ENCODE data around the gene RPL12.

RPL12 gene

DNA sequence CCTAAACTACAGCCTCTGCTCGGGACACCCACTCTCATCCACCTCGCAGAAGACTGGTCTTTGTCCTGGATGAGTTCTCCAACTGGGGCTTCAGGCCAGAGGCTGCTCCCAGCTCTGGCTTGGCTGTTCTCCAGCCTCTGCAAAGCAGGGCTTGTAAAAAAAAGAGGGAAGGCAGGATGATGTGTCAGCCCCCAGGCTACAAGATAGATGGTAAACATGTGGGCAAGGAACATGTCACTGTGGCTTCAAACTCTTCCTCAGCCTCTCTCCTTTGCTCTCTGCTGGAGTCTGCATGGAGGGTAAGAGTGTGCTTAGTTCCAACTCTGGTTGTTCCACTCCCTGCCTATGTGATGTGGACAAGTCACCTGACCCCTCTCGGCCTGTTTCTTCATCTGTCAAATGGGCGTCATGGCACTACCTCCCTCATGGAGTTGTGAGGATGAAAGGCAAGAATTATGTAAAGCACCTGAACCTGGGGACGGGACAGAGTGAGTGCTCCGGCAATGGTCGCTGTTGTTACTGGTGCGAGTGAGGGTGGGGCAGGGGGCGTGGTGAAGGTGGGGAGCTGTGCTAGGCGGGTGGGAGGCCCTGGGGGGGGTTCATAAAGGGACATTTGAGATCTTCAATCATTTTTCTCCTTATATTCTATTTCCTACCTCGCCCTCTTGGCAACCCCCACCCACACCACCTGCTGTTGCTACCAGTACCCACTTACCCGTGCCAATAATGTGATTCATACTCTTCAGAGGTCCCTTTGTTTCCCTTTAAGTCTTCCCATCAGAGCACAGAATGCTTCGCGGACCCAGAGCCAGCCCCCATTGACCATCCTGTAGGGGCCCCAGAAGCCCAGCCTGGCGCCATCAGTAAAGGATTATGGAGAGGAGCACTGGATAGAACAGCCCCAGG, 33.8 kb downstream of the RPL12 start:
- Histone ChIP-seq H3K4me1 (ENCODE audit: control insufficient read depth, insufficient read depth, low read length) (no peaks in the 10 kb centered on the region), H3K36me3 (ENCODE audit: control insufficient read depth, insufficient read depth, low read length) (no peaks in the 10 kb centered on the region), H3K27ac (ENCODE audit: low read depth, low read length) (no peak overlapping the region), H3K9ac (ENCODE audit: low read depth, low read length) (no peak overlapping the region), H3K27me3 (ENCODE audit: control insufficient read depth, insufficient read depth, low read length) (no peaks in the 10 kb centered on the region), H3K4me3 (ENCODE audit: low read depth, low read length) (no peak overlapping the region), H3K9me3 (ENCODE audit: control insufficient read depth, insufficient read depth, low read length) (no peaks in the 10 kb centered on the region)

DNA sequence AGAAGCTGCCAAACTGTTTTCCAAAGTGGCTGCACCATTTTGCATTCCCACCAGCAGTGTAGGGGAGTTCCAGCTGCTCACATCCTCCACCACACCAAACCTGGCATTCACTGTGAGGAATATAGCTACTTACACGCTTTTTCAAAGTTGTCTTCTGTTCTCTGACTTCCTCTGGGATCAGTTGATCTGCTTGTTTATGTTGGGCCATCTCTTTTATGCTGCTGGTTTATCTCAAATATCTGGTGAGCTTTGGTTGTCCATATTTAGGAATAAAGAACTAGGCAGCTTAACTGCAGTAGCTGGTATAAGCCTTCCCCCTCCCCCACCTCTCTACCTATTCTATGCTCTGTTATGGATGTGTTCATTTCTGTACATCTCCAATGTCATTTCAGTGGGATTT, 35.5 kb downstream of the RPL12 start:
- no peaks in the 10 kb centered on the region for H3K27me3 ChIP-seq (ENCODE audit: control insufficient read depth, insufficient read depth, low read length)
- H3K9ac ChIP-seq (ENCODE audit: low read depth, low read length) = no peak overlapping the region
- no peaks in the 10 kb centered on the region for H3K36me3 ChIP-seq (ENCODE audit: control insufficient read depth, insufficient read depth, low read length)
- H3K27ac ChIP-seq (ENCODE audit: low read depth, low read length) = no peak overlapping the region
- H3K9me3 ChIP-seq (ENCODE audit: control insufficient read depth, insufficient read depth, low read length) = no peaks in the 10 kb centered on the region
- H3K4me3 ChIP-seq (ENCODE audit: low read depth, low read length) = no peak overlapping the region
- no peaks in the 10 kb centered on the region; the same call in 1 of the 2 replicates for H3K4me1 ChIP-seq (ENCODE audit: control insufficient read depth, insufficient read depth, low read length)

DNA sequence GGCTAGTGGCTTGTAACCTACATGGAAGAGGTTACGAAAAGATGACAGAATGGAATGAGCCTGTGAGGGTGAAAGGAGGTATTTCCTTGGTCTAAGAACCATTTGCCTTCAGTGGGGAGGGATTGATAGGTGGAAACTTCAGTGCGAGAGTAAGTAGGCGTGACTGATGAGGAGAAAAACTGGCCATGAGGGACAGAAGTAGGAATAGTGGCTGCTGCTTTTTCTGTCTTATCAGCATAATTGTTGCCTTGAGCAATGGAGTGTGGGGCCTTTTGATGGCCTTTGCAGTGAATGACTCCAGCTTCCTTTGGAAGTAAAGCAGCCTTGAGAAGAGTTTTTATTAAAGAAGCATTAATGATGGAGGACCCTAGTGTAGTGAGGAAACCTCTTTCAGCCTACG, 36.1 kb downstream of the RPL12 start:
- Histone ChIP-seq H3K27me3 (ENCODE audit: control insufficient read depth, insufficient read depth, low read length) (no peaks in the 10 kb centered on the region), H3K4me3 (ENCODE audit: low read depth, low read length) (no peak overlapping the region), H3K9ac (ENCODE audit: low read depth, low read length) (no peak overlapping the region), H3K27ac (ENCODE audit: low read depth, low read length) (no peak overlapping the region), H3K36me3 (ENCODE audit: control insufficient read depth, insufficient read depth, low read length) (no peaks in the 10 kb centered on the region), H3K4me1 (ENCODE audit: control insufficient read depth, insufficient read depth, low read length) (no peaks in the 10 kb centered on the region; the same call in 1 of the 2 replicates), H3K9me3 (ENCODE audit: control insufficient read depth, insufficient read depth, low read length) (no peaks in the 10 kb centered on the region)

- no peak overlapping the region for H3K27ac ChIP-seq (ENCODE audit: low read depth, low read length)
- H3K27me3 ChIP-seq (ENCODE audit: control insufficient read depth, insufficient read depth, low read length) = no peaks in the 10 kb centered on the region
- no peak overlapping the region for H3K4me3 ChIP-seq (ENCODE audit: low read depth, low read length)
- H3K9ac ChIP-seq (ENCODE audit: low read depth, low read length) = no peak overlapping the region
- H3K36me3 ChIP-seq (ENCODE audit: control insufficient read depth, insufficient read depth, low read length) = 0 out of 2 replicates have a peak, but pooled peaks cover 3% of the 10 kb centered on the region
- no peaks in the 10 kb centered on the region; the same call in 1 of the 2 replicates for H3K4me1 ChIP-seq (ENCODE audit: control insufficient read depth, insufficient read depth, low read length)
- H3K9me3 ChIP-seq (ENCODE audit: control insufficient read depth, insufficient read depth, low read length) = no peaks in the 10 kb centered on the region
Measured at GRCh38 chr9:127411122-127411521, 40.1 kb downstream of the RPL12 start.

DNA sequence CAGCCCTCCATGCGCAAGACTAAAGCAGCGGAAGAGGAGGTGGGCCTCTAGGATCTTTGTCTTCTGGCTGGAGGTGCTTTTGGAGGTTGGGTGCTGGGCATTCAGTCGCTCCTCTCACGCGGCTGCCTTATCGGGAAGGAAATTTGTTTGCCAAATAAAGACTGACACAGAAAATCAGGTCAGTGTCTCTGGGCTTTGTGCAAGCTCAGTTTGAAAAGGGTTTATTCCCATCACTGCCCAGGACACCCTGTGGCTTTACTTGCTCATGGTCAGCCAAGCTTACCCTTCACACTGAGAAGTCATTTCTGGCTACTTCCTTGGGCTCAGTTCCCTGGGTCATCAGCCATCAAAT, 43.7 kb downstream of the RPL12 start:
- H3K27me3 ChIP-seq (ENCODE audit: control insufficient read depth, insufficient read depth, low read length) = no peaks in the 10 kb centered on the region
- no peak overlapping the region for H3K9ac ChIP-seq (ENCODE audit: low read depth, low read length)
- no peaks in the 10 kb centered on the region for H3K9me3 ChIP-seq (ENCODE audit: control insufficient read depth, insufficient read depth, low read length)
- no peak overlapping the region for H3K4me3 ChIP-seq (ENCODE audit: low read depth, low read length)
- peak overlapping the region; percentile 50 for H3K27ac ChIP-seq (ENCODE audit: low read depth, low read length)
- peaks cover 26% of the 10 kb centered on the region for H3K36me3 ChIP-seq (ENCODE audit: control insufficient read depth, insufficient read depth, low read length)
- no peaks in the 10 kb centered on the region; the same call in 1 of the 2 replicates for H3K4me1 ChIP-seq (ENCODE audit: control insufficient read depth, insufficient read depth, low read length)

GRCh38 chr9:127406799-127407491, 44.3 kb downstream of the RPL12 start:
- no peak overlapping the region for H3K4me3 ChIP-seq (ENCODE audit: low read depth, low read length)
- H3K9ac ChIP-seq (ENCODE audit: low read depth, low read length) = no peak overlapping the region
- H3K27me3 ChIP-seq (ENCODE audit: control insufficient read depth, insufficient read depth, low read length) = no peaks in the 10 kb centered on the region
- no peaks in the 10 kb centered on the region for H3K9me3 ChIP-seq (ENCODE audit: control insufficient read depth, insufficient read depth, low read length)
- peaks cover 31% of the 10 kb centered on the region for H3K36me3 ChIP-seq (ENCODE audit: control insufficient read depth, insufficient read depth, low read length)
- H3K27ac ChIP-seq (ENCODE audit: low read depth, low read length) = peak overlapping the region; percentile 50
- H3K4me1 ChIP-seq (ENCODE audit: control insufficient read depth, insufficient read depth, low read length) = no peaks in the 10 kb centered on the region; the same call in 1 of the 2 replicates

- no peaks in the 10 kb centered on the region for H3K27me3 ChIP-seq (ENCODE audit: control insufficient read depth, insufficient read depth, low read length)
- H3K9ac ChIP-seq (ENCODE audit: low read depth, low read length) = no peak overlapping the region
- H3K4me3 ChIP-seq (ENCODE audit: low read depth, low read length) = no peak overlapping the region
- H3K36me3 ChIP-seq (ENCODE audit: control insufficient read depth, insufficient read depth, low read length) = peaks cover 43% of the 10 kb centered on the region
- H3K27ac ChIP-seq (ENCODE audit: low read depth, low read length) = no peak overlapping the region
- H3K4me1 ChIP-seq (ENCODE audit: control insufficient read depth, insufficient read depth, low read length) = no peaks in the 10 kb centered on the region
- no peaks in the 10 kb centered on the region for H3K9me3 ChIP-seq (ENCODE audit: control insufficient read depth, insufficient read depth, low read length)
Measured at GRCh38 chr9:127405344-127406125, 45.7 kb downstream of the RPL12 start.

DNA sequence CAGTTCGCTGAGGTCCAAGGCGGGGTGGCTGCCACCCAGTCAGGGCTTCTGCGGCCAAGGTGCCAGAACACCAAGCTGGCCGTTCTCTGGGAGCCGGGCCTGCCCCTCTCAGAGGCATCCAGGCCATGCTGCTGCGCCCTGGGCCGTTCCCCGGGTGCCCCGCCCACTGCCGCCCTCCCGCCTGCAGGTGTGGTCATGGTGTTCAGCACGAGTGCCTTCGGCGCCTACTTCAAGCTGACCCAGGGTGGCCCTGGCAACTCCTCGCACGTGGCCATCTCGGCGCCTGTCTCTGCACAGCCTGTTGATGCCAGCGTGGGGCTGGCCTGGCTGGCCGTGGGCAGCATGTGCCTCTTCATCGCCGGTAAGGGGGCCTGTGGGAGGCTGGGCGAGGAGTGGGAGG, 46.6 kb downstream of the RPL12 start:
- peaks cover 46% of the 10 kb centered on the region for H3K36me3 ChIP-seq (ENCODE audit: control insufficient read depth, insufficient read depth, low read length)
- no peak overlapping the region for H3K27ac ChIP-seq (ENCODE audit: low read depth, low read length)
- H3K9me3 ChIP-seq (ENCODE audit: control insufficient read depth, insufficient read depth, low read length) = no peaks in the 10 kb centered on the region
- H3K4me1 ChIP-seq (ENCODE audit: control insufficient read depth, insufficient read depth, low read length) = no peaks in the 10 kb centered on the region
- H3K4me3 ChIP-seq (ENCODE audit: low read depth, low read length) = no peak overlapping the region
- H3K9ac ChIP-seq (ENCODE audit: low read depth, low read length) = no peak overlapping the region
- H3K27me3 ChIP-seq (ENCODE audit: control insufficient read depth, insufficient read depth, low read length) = no peaks in the 10 kb centered on the region

DNA sequence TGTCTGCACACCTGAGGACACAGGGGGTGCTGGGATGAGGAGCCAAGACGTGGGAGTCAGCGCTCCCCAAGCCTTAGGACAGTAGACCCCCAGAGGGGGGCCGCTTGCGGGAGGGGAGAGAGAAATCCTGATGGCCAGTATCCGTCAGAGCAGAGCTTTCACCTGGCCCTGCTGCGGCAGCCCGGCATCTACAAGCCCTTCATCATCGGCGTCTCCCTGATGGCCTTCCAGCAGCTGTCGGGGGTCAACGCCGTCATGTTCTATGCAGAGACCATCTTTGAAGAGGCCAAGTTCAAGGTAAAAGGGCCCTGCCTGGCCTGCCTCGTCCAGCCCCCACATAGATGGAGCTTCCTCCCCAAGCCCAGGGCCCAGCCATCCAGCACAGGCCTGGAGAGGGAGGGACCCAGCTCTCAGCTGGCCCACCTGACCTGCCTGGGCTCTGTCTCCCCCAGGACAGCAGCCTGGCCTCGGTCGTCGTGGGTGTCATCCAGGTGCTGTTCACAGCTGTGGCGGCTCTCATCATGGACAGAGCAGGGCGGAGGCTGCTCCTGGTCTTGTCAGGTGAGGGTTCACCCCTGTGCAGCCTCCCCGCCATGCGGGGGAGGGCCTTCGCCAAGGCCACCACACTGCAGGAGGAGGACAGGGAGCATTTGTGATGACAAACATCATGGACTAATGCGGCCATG, 47.6 kb downstream of the RPL12 start:
- Histone ChIP-seq H3K4me1 (ENCODE audit: control insufficient read depth, insufficient read depth, low read length) (no peaks in the 10 kb centered on the region), H3K4me3 (ENCODE audit: low read depth, low read length) (no peak overlapping the region), H3K27ac (ENCODE audit: low read depth, low read length) (no peak overlapping the region), H3K9me3 (ENCODE audit: control insufficient read depth, insufficient read depth, low read length) (no peaks in the 10 kb centered on the region), H3K9ac (ENCODE audit: low read depth, low read length) (no peak overlapping the region), H3K36me3 (ENCODE audit: control insufficient read depth, insufficient read depth, low read length) (peaks cover 46% of the 10 kb centered on the region), H3K27me3 (ENCODE audit: control insufficient read depth, insufficient read depth, low read length) (no peaks in the 10 kb centered on the region)

- Histone ChIP-seq H3K36me3 (ENCODE audit: control insufficient read depth, insufficient read depth, low read length) (peaks cover 42% of the 10 kb centered on the region), H3K27ac (ENCODE audit: low read depth, low read length) (no peak overlapping the region)
Measured at GRCh38 chr9:127402401-127403090, 48.7 kb downstream of the RPL12 start.

More at GRCh38 chr9:127402401-127403090, 48.7 kb downstream of the RPL12 start:
- H3K9me3 ChIP-seq (ENCODE audit: control insufficient read depth, insufficient read depth, low read length) = no peaks in the 10 kb centered on the region
- H3K9ac ChIP-seq (ENCODE audit: low read depth, low read length) = no peak overlapping the region
- H3K27me3 ChIP-seq (ENCODE audit: control insufficient read depth, insufficient read depth, low read length) = no peaks in the 10 kb centered on the region
- peaks cover 5% of the 10 kb centered on the region; the same call in 1 of the 2 replicates for H3K4me1 ChIP-seq (ENCODE audit: control insufficient read depth, insufficient read depth, low read length)
- H3K4me3 ChIP-seq (ENCODE audit: low read depth, low read length) = no peak overlapping the region
